ENCODE results near the gene DNM2.
A peak's percentile ranks its signal among the peaks of the same experiment; 100 is the strongest.
"Not testable (repeated sequence)": the region's sequence is repeated elsewhere in the genome, so short reads cannot be mapped to it uniquely, and the experiment has no call there.

The DNM2 gene

GRCh38 chr19:10726268-10726667 is 8.4 kb downstream of the DNM2 start:
- no peak for DNase-seq (ENCODE audit: low read depth)

DNA sequence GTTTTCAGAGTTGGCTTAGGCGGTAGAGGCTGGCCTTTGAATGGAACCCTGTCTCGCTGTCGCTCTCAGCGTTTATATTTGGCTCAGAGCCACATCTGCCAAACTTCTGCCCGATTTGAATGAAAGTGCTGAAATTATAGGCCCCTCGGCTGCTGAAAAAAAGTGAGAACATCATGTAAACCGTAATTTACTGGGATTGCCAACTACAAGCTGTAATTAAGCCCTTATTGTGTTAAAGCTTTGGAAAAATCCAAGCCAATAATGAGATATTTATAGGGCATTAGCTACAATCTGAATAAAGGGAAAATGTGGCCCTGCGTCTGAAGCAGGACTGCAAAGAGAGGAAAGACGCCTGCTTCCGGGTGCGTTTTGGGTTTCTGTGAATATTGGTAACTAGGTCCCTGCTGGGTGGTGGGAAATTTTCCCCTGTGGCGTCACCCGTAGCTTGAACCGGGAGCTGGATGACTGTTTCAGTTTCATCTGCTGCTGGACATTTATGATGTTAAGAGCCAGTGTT is 9.9 kb downstream of the DNM2 start:
- DNase-seq (ENCODE audit: low read depth) = no peak

- DNase-seq (ENCODE audit: low read depth) = no peak
Observed at GRCh38 chr19:10729411-10729810, 11.5 kb downstream of the DNM2 start.

DNA sequence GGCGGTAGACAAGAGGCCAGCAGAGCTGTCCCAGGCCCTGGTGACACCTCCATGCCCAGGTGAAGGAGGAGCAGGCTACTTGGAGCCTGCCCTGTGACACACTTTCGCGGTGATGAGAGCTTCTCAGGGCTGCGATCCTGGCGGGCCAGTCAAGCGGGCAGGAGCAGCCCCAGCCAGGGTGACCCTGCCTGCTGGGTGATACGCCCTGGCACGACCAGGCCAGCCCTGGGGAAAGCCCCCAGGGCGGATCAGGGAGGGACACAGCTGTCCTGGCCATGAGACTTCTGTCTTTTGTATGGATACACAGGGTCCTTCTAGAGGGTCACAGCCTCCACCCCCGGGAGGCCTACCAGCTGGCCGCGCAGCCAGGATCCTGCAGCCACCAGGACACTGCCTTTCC is 13.1 kb downstream of the DNM2 start:
- DNase-seq (ENCODE audit: low read depth) = no peak

DNA sequence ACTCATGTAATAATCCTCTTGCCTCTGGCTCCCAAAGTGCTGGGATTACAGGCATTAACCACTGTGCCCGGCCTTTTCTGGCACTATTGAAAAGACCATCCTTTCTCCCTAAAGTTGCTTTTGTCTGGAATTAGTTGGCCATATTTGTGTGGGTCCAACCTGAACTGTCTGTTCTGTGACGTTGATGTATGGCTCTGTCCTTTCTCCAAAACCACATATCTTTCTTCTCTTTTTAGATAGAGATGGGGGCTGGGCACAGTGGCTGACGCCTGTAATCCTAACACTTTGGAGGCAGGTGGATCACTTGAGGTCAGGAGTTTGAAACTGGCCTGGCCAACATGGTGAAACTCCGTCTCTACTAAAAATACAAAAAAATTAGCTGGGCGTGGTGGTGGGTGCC is 17.9 kb downstream of the DNM2 start:
- DNase-seq (ENCODE audit: low read depth) = no peak

GRCh38 chr19:10736189-10736588 is 18.3 kb downstream of the DNM2 start:
- no peak for DNase-seq (ENCODE audit: low read depth)

- no peak for DNase-seq (ENCODE audit: low read depth)
Observed at GRCh38 chr19:10736916-10737551, 19.2 kb downstream of the DNM2 start.

GRCh38 chr19:10737722-10738121 is 19.8 kb downstream of the DNM2 start:
- DNase-seq (ENCODE audit: low read depth) = no peak

- DNase-seq (ENCODE audit: low read depth) = no peak
Observed at GRCh38 chr19:10740798-10741197, 22.9 kb downstream of the DNM2 start.

DNA sequence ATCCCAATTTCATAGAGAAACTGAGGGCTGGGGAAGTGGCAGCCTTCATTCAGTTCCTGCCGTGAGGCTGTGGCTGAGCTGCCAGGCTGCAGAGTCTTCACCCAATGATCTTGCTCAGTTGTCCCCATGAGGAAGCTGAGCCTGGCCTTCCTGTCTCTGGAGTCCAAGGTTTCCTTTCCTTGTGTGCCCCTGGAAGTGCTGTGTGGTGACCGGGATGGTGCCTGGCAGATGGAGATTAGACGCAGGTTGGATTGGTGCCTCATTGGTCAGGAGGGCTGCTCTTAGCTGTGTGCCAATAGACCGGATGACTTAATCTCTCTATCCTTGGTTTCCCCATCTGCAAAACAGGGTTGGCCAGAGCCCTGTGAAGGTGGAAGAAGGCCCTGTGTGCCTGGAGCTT is 24.6 kb downstream of the DNM2 start:
- DNase-seq (ENCODE audit: low read depth) = no peak

DNA sequence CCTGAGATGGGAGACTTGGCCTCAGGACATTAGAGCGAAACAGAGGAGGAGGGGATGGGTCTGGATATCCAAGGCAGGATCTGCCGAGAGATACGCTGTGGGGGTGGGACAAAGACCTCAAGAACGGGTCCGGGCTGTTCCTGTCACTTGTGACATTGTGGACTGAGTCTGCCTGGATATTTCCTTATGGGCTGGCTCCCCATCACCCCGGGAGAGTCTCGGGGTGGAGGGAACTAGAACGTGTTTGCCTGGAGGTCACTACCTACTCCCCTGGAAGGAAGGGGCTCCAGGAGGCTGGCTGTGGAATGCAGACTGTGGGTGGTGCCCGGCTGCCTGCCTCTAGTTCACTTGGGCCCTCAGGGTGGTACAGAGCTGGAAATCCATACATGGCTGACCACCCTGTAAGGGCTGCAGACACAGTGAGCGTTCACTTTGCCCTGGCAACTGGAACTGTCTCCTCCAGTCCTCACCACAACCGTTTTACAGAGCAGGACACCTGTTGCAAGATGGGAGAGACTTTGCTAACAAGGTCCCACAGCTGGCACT is 26.4 kb downstream of the DNM2 start:
- no peak for DNase-seq (ENCODE audit: low read depth)

DNA sequence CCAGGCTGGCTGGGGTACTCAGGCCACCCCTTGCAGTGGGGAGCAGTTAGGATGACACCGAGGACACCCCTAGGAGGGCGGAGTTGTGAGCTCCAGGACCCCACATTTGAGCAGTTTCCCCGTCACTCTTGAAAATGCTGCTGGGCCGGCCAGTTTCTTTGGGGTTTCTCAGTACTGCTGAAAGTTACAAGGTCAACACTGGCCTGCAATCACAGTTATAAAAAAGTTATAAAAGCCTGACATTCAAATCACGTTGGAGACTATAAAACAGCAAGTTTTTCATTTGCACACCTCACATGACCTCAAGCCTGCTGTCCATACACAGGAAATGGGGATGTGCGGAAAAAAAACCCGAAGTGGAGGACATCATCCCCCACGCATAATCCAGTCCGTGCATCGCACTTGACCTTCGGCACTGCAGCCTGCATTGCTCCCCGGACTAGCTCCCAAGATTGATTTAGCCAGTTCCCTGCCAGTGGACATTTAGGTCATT is 27.0 kb downstream of the DNM2 start:
- DNase-seq (ENCODE audit: low read depth) = no peak

GRCh38 chr19:10746437-10746836 is 28.6 kb downstream of the DNM2 start:
- DNase-seq (ENCODE audit: low read depth) = not testable (repeated sequence)

- no peak for DNase-seq (ENCODE audit: low read depth)
Observed at GRCh38 chr19:10747271-10747670, 29.4 kb downstream of the DNM2 start.

- DNase-seq (ENCODE audit: low read depth) = no peak
Observed at GRCh38 chr19:10747674-10748073, 29.8 kb downstream of the DNM2 start.

GRCh38 chr19:10748195-10748926 is 30.5 kb downstream of the DNM2 start:
- DNase-seq (ENCODE audit: low read depth) = no peak

DNA sequence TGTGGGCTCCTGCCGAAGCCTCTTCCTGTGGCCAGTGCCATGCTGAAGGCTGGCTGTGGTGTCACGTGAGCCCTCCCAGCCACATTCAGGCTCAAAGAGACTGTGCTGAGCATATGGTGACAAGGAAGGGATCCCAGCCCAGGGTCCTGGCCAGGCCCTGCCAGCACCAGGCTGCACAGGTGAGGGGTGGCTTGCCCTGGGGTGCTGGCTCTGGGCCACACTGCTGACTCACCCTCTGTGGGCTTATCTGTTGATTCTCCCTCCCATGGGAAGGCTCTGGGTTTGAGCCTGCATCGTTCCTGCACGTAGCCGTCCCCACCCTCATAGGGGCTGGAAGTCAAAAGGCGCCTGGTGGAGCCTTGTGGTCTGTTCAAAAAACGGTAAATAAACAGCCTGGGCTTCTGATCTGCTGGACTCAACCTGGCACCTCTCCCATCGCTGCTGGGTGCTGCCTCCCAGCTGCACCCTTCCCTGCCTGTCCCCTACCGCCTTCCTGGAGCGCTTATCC is 31.1 kb downstream of the DNM2 start:
- peak; percentile 31 for DNase-seq (ENCODE audit: low read depth)

DNA sequence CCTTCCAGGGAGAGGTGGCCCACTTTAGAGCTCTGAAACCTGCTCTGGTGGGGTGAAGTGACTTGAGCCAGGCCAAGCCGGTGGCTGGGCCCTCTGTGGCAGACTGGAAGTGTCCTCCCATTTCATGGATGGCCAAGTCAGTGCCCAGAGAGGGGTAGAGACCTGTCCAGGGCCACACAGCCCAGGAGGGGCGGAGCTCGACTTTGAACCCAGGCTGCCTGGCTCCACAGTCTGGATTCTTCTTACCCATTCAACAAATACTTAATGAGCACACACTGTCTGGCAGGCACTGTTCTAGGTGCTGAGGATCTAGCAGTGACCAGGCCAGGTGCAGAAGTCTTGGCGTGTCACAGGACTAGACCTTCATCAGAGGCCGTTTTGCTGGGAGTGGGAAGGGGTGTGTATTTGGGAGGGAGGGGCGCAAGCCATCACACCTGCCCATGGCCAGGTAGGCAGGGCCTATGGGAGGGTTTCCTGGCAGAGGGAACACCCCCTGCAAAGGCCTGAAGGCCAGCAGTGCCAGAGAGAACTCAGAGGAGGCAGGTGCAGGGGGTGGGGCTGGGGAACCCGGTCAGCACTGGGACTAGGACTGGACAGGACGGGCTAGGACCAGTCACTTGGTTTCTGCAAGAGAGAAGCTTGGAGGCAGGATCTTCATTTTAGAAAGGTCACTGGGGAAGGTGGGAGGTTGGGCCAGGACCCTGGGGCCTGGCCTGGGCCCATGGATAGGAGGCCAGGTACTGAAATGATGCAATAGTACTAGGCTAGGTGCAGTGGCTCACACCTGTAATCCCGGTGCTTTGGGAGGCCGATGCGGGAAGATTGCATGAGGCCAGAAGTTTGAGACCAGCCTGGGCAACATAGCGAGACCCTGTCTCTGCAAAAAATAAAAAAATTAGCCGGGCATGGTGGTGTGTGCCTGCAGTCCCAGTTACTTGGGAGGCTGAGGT is 31.8 kb downstream of the DNM2 start:
- DNase-seq (ENCODE audit: low read depth) = no peak

GRCh38 chr19:10751109-10751953 is 33.5 kb downstream of the DNM2 start:
- peak; percentile 22 for DNase-seq (ENCODE audit: low read depth)

- no peak for DNase-seq (ENCODE audit: low read depth)
Observed at GRCh38 chr19:10752237-10752912, 34.5 kb downstream of the DNM2 start.
